ENCODE measurements around the gene ARSG.

DNA sequence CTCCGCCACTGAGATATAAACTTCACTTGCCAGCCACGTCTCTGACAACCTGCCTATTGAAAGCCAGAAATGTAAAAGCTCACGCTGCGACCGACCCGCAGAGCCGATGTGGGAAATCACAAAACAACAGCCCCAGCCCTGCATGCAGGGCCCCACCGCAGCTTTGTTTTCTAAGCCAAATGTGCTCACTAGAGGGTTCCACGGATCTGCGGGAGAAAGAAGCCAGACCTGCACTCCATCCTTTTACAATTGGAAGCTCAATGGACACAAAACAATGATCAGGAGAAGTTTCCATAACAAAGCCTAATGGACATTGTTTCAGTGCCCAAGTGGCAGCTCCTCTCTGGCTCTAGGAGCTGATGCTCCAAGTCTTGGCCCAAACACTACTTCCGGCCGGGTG is 132.9 kb downstream of the ARSG start:
- TF ChIP-seq, protein P1, sequence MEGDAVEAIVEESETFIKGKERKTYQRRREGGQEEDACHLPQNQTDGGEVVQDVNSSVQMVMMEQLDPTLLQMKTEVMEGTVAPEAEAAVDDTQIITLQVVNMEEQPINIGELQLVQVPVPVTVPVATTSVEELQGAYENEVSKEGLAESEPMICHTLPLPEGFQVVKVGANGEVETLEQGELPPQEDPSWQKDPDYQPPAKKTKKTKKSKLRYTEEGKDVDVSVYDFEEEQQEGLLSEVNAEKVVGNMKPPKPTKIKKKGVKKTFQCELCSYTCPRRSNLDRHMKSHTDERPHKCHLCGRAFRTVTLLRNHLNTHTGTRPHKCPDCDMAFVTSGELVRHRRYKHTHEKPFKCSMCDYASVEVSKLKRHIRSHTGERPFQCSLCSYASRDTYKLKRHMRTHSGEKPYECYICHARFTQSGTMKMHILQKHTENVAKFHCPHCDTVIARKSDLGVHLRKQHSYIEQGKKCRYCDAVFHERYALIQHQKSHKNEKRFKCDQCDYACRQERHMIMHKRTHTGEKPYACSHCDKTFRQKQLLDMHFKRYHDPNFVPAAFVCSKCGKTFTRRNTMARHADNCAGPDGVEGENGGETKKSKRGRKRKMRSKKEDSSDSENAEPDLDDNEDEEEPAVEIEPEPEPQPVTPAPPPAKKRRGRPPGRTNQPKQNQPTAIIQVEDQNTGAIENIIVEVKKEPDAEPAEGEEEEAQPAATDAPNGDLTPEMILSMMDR (IDR thresholded peaks at IDR 0.05; ENCODE audit: low read depth, low read length, missing input control) = no peak
- TF ChIP-seq JUND (IDR thresholded peaks at IDR 0.05) = no peak
- TF ChIP-seq, protein P2, sequence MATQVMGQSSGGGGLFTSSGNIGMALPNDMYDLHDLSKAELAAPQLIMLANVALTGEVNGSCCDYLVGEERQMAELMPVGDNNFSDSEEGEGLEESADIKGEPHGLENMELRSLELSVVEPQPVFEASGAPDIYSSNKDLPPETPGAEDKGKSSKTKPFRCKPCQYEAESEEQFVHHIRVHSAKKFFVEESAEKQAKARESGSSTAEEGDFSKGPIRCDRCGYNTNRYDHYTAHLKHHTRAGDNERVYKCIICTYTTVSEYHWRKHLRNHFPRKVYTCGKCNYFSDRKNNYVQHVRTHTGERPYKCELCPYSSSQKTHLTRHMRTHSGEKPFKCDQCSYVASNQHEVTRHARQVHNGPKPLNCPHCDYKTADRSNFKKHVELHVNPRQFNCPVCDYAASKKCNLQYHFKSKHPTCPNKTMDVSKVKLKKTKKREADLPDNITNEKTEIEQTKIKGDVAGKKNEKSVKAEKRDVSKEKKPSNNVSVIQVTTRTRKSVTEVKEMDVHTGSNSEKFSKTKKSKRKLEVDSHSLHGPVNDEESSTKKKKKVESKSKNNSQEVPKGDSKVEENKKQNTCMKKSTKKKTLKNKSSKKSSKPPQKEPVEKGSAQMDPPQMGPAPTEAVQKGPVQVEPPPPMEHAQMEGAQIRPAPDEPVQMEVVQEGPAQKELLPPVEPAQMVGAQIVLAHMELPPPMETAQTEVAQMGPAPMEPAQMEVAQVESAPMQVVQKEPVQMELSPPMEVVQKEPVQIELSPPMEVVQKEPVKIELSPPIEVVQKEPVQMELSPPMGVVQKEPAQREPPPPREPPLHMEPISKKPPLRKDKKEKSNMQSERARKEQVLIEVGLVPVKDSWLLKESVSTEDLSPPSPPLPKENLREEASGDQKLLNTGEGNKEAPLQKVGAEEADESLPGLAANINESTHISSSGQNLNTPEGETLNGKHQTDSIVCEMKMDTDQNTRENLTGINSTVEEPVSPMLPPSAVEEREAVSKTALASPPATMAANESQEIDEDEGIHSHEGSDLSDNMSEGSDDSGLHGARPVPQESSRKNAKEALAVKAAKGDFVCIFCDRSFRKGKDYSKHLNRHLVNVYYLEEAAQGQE (IDR thresholded peaks at IDR 0.05) = no peak
